Measurements from ENCODE around the gene PLPPR1. TPM values are rescaled to one million over a fixed set of nuclear protein-coding genes. Genes with fewer than 3 reads are reported as not detected.
A peak's percentile ranks its signal among the peaks of the same experiment; 100 is the strongest.

PLPPR1 gene
- total and polyA plus RNA-seq, 2 of the 13 experiments (the other 11 are each of a cell fraction or from before 2014, with no cell fraction given): 16.0 to 84.7 TPM

GRCh38 chr9:101158361-101158760 is 129.8 kb downstream of the PLPPR1 start (continued):
- TF ChIP-seq PATZ1 (CRISPR knock-in tag; IDR thresholded peaks at IDR 0.05): no peak

GRCh38 chr9:101162231-101162630 is 133.7 kb downstream of the PLPPR1 start:
- peak; percentile 47; the same call in 2 of the 3 replicates for ATAC-seq

More at GRCh38 chr9:101162231-101162630, 133.7 kb downstream of the PLPPR1 start:
- ChIA-PET CTCF (ENCODE audit: low intra/inter-chr PET ratio, low total read pairs) (no interaction called here), POLR2A (no interaction called here)
- no peaks in the 10 kb centered on the region for H3K27me3 ChIP-seq (ENCODE audit: control insufficient read depth in 1 of 2, insufficient read depth in 2 of 2, low read length in 2 of 2)
- H3K9me3 ChIP-seq (ENCODE audit: low read length): no peaks in the 10 kb centered on the region
- BruUV-seq (replicated peaks): no TSS peak
- no peaks in the 10 kb centered on the region for H3K79me2 ChIP-seq (ENCODE audit: insufficient read depth, low read length)
- intact Hi-C loops (cut with micrococcal nuclease; ENCODE audit: unreplicated experiment): loop anchor here (5.0 kb wide), 1 partner anchor 45 kb away; no protein-coding TSS in a partner anchor
- no peak overlapping the region for H3K27ac ChIP-seq (ENCODE audit: extremely low read length, insufficient read depth, low read length)
- no peak overlapping the region for H2AFZ ChIP-seq (ENCODE audit: low read length)
- H4K20me1 ChIP-seq (ENCODE audit: insufficient read depth, low read length): no peaks in the 10 kb centered on the region
- in situ Hi-C loops (cut with HindIII; ENCODE audit: extremely low pct_ligation_motif_present, low pct_unique_long_range_greater_than_20kb): no loop called here
- H3K36me3 ChIP-seq (replicated peaks in 1 of 2; ENCODE audit: control insufficient read depth in 1 of 2, insufficient read depth in 2 of 2, low read length in 2 of 2): no peaks in the 10 kb centered on the region
- FAIRE-seq (peak; percentile 21), DNase-seq (ENCODE audit: low spot score) (peak; percentile 65)
- 24% methylated on average over 1 of the region's 1 CpG for WGBS (ENCODE audit: low lambda C conversion rate)
- H3K4me2 ChIP-seq (ENCODE audit: low read depth, low read length): peak overlapping the region; percentile 12; the same call in 1 of the 2 replicates
- no peak overlapping the region for H3K9ac ChIP-seq (ENCODE audit: insufficient read depth, low read depth, low read length)
- TF ChIP-seq FOXA3 (CRISPR knock-in tag; IDR thresholded peaks at IDR 0.05): peak; percentile 34; the same call in 1 of the 2 replicates
- no peak for TF ChIP-seq ZNF235 (CRISPR knock-in tag; IDR thresholded peaks at IDR 0.05; ENCODE audit: borderline replicate concordance)
- peak; percentile 91 for TF ChIP-seq ZNF12 (CRISPR knock-in tag; IDR thresholded peaks at IDR 0.05)
- 0 out of 2 replicates have a peak, but pooled peaks have one; percentile 41 for TF ChIP-seq AHDC1 (CRISPR knock-in tag; IDR thresholded peaks at IDR 0.05; ENCODE audit: borderline replicate concordance)
- no peak for TF ChIP-seq FOXA1 (IDR thresholded peaks at IDR 0.05)
- TF ChIP-seq FOXA1 (CRISPR knock-in tag; IDR thresholded peaks at IDR 0.05): peak; percentile 48; the same call in 1 of the 2 replicates
- no peak for TF ChIP-seq FOXC1 (CRISPR knock-in tag; IDR thresholded peaks at IDR 0.05; ENCODE audit: borderline replicate concordance)
- no peak overlapping the region for H3K4me3 ChIP-seq (replicated peaks in 1 of 3; ENCODE audit: insufficient read depth in 1 of 3, low read depth in 2 of 3, low read length in 3 of 3)
- H3K4me1 ChIP-seq (ENCODE audit: insufficient read depth, low read length): peaks cover 35% of the 10 kb centered on the region
